ENCODE measurements around the gene GNAQ.

GNAQ gene

GRCh38 chr9:77876590-77876989, 155.0 kb downstream of the GNAQ start:
- no peak for TF ChIP-seq GATA2 (IDR thresholded peaks at IDR 0.05; ENCODE audit: low read depth, low read length)
- no peak for TF ChIP-seq GATA3 (IDR thresholded peaks at IDR 0.05; ENCODE audit: low read depth, low read length)

- TF ChIP-seq GATA2 (IDR thresholded peaks at IDR 0.05; ENCODE audit: low read depth, low read length) (no peak), GATA3 (IDR thresholded peaks at IDR 0.05; ENCODE audit: low read depth, low read length) (no peak)
Observed at GRCh38 chr9:77876091-77876490, 155.5 kb downstream of the GNAQ start.

- TF ChIP-seq GATA2 (IDR thresholded peaks at IDR 0.05; ENCODE audit: low read depth, low read length): no peak
- TF ChIP-seq GATA3 (IDR thresholded peaks at IDR 0.05; ENCODE audit: low read depth, low read length): no peak
Observed at GRCh38 chr9:77872863-77873262, 158.7 kb downstream of the GNAQ start.

- no peak for TF ChIP-seq GATA3 (IDR thresholded peaks at IDR 0.05; ENCODE audit: low read depth, low read length)
Observed at GRCh38 chr9:77872177-77872576, 159.4 kb downstream of the GNAQ start.

GRCh38 chr9:77871483-77871882, 160.1 kb downstream of the GNAQ start:
- TF ChIP-seq GATA3 (IDR thresholded peaks at IDR 0.05; ENCODE audit: low read depth, low read length) (no peak), GATA2 (IDR thresholded peaks at IDR 0.05; ENCODE audit: low read depth, low read length) (no peak)

- TF ChIP-seq GATA2 (IDR thresholded peaks at IDR 0.05; ENCODE audit: low read depth, low read length) (no peak), GATA3 (IDR thresholded peaks at IDR 0.05; ENCODE audit: low read depth, low read length) (no peak)
Observed at GRCh38 chr9:77866878-77867277, 164.7 kb downstream of the GNAQ start.

GRCh38 chr9:77865385-77866047, 166.1 kb downstream of the GNAQ start:
- no peak for TF ChIP-seq GATA2 (IDR thresholded peaks at IDR 0.05; ENCODE audit: low read depth, low read length)
- TF ChIP-seq GATA3 (IDR thresholded peaks at IDR 0.05; ENCODE audit: low read depth, low read length): no peak

GRCh38 chr9:77864211-77864889, 167.3 kb downstream of the GNAQ start:
- TF ChIP-seq GATA2 (IDR thresholded peaks at IDR 0.05; ENCODE audit: low read depth, low read length) (no peak), GATA3 (IDR thresholded peaks at IDR 0.05; ENCODE audit: low read depth, low read length) (no peak)

- TF ChIP-seq GATA3 (IDR thresholded peaks at IDR 0.05; ENCODE audit: low read depth, low read length): no peak
- no peak for TF ChIP-seq GATA2 (IDR thresholded peaks at IDR 0.05; ENCODE audit: low read depth, low read length)
Observed at GRCh38 chr9:77857513-77858259, 173.9 kb downstream of the GNAQ start.

GRCh38 chr9:77856615-77857014, 175.0 kb downstream of the GNAQ start:
- no peak for TF ChIP-seq GATA3 (IDR thresholded peaks at IDR 0.05; ENCODE audit: low read depth, low read length)
- TF ChIP-seq GATA2 (IDR thresholded peaks at IDR 0.05; ENCODE audit: low read depth, low read length): no peak

GRCh38 chr9:77854916-77855311, 176.7 kb downstream of the GNAQ start:
- TF ChIP-seq GATA2 (IDR thresholded peaks at IDR 0.05; ENCODE audit: low read depth, low read length): no peak

GRCh38 chr9:77854258-77854915, 177.2 kb downstream of the GNAQ start:
- no peak for TF ChIP-seq GATA3 (IDR thresholded peaks at IDR 0.05; ENCODE audit: low read depth, low read length)
- TF ChIP-seq GATA2 (IDR thresholded peaks at IDR 0.05; ENCODE audit: low read depth, low read length): no peak

GRCh38 chr9:77853716-77854115, 177.9 kb downstream of the GNAQ start:
- TF ChIP-seq GATA2 (IDR thresholded peaks at IDR 0.05; ENCODE audit: low read depth, low read length): no peak
- no peak for TF ChIP-seq GATA3 (IDR thresholded peaks at IDR 0.05; ENCODE audit: low read depth, low read length)

- TF ChIP-seq GATA2 (IDR thresholded peaks at IDR 0.05; ENCODE audit: low read depth, low read length): no peak
Observed at GRCh38 chr9:77851882-77852595, 179.6 kb downstream of the GNAQ start.

All from SH-SY5Y (cell line).